HUES6 (cell line): ENCODE measurements around the gene ACOXL.
A peak's percentile ranks its signal among the peaks of the same experiment; 100 is the strongest.

ENCODE experiments used
- H3K27ac ChIP-seq: 2 replicates; pipeline ENCODE4 v1.7.0; 2013; ENCODE audit warnings: low read depth, mild to moderate bottlenecking, low read length, inconsistent platforms
- H3K27me3 ChIP-seq: 2 replicates; pipeline ENCODE4 v1.6.1; 2013; ENCODE audit warnings: low read length; ENCODE audit not compliant: control insufficient read depth, insufficient read depth
- H3K36me3 ChIP-seq: 2 replicates; pipeline ENCODE4 v1.6.1; 2013; ENCODE audit warnings: low read length; ENCODE audit not compliant: control insufficient read depth, insufficient read depth
- H3K4me1 ChIP-seq: 2 replicates; pipeline ENCODE4 v1.6.1; 2013; ENCODE audit warnings: low read length; ENCODE audit not compliant: control insufficient read depth, insufficient read depth
- H3K4me3 ChIP-seq: 2 replicates; pipeline ENCODE4 v1.5.1; 2013; ENCODE audit warnings: low read depth, low read length
- H3K9ac ChIP-seq: one replicate; pipeline ENCODE4 v1.6.1; 2013; ENCODE audit warnings: mild to moderate bottlenecking, low read length
- H3K9me3 ChIP-seq: 2 replicates; pipeline ENCODE4 v1.6.1; 2013; ENCODE audit warnings: low read depth, low read length; ENCODE audit not compliant: control insufficient read depth, insufficient read depth

ACOXL gene

DNA sequence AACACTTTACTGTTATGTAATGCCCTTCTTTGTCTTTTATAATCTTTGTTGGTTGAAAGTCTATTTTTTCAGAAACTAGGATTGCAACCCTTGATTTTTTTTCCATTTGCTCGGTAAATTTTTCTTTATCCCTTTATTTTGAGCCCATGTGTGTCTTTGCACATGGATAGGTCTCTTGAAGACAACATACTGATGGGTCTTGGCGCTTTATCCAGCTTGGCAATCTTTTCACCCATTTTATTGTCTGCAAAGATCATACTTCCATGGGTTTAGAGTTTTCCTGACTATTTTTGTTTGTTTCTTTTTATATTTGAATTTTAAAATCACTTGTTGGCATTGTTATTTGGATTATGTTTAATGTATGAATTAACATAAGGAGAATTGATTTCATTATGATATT lies 27.0 kb downstream of the ACOXL start:
- H3K27ac ChIP-seq = no peak overlapping the region
- H3K9me3 ChIP-seq = peaks cover 30% of the 10 kb centered on the region
- H3K4me3 ChIP-seq = no peak overlapping the region
- H3K4me1 ChIP-seq = peaks cover 7% of the 10 kb centered on the region
- H3K27me3 ChIP-seq = no peaks in the 10 kb centered on the region
- H3K36me3 ChIP-seq = no peaks in the 10 kb centered on the region
- no peak overlapping the region for H3K9ac ChIP-seq

GRCh38 chr2:110764931-110765330 lies 32.6 kb downstream of the ACOXL start:
- no peaks in the 10 kb centered on the region for H3K27me3 ChIP-seq
- no peak overlapping the region for H3K4me3 ChIP-seq

DNA sequence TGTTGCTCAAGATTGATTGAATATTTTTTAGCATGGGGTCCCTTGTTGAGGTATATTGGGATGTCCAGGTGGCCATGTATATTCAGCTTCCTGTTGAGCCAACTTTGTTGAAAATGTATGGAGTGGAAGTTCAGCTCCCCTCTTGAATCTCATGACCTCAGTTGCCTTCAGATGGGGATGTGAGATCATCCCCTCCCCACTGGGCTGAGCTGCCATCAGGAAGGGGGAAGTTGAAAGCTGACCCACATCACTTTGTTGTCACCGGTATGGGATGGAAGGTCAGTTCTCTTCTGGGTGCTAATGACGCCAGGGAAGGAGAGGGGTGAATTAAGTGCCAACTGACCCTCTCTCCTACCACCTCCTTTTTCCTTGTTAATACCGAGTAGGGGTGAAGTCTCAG lies 33.9 kb downstream of the ACOXL start:
- H3K9ac ChIP-seq = no peak overlapping the region
- H3K36me3 ChIP-seq = no peaks in the 10 kb centered on the region
- no peak overlapping the region for H3K27ac ChIP-seq
- H3K27me3 ChIP-seq = no peaks in the 10 kb centered on the region
- H3K4me3 ChIP-seq = no peak overlapping the region
- peaks cover 34% of the 10 kb centered on the region for H3K4me1 ChIP-seq
- H3K9me3 ChIP-seq = peaks cover 13% of the 10 kb centered on the region

More at GRCh38 chr2:110764931-110765330, 32.6 kb downstream of the ACOXL start:
- no peaks in the 10 kb centered on the region for H3K36me3 ChIP-seq
- peaks cover 16% of the 10 kb centered on the region for H3K9me3 ChIP-seq
- no peak overlapping the region for H3K9ac ChIP-seq
- no peak overlapping the region for H3K27ac ChIP-seq
- peaks cover 20% of the 10 kb centered on the region for H3K4me1 ChIP-seq

DNA sequence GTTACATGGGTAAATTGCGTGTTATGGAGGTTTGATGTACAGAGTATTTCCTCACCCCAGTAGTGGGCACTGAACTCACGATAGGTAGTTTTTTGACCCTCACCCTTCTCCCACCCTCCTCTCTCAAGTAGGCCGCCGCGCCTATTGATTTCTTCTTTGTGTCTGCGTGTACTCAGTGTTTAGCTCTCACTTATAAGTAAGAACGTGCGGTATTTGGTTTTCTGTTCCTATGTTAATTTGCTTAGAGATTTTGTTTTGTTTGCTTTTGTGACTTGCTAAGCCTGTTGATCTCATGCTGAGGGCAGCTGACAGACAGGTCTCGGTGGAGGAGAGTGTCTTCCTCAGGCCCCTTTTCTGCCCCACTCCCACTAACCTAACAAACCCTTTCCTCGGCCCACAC lies 36.2 kb downstream of the ACOXL start:
- peaks cover 57% of the 10 kb centered on the region for H3K4me1 ChIP-seq
- peaks cover 5% of the 10 kb centered on the region for H3K9me3 ChIP-seq
- H3K4me3 ChIP-seq = no peak overlapping the region
- no peak overlapping the region for H3K9ac ChIP-seq
- no peaks in the 10 kb centered on the region for H3K36me3 ChIP-seq
- no peaks in the 10 kb centered on the region for H3K27me3 ChIP-seq
- H3K27ac ChIP-seq = no peak overlapping the region

DNA sequence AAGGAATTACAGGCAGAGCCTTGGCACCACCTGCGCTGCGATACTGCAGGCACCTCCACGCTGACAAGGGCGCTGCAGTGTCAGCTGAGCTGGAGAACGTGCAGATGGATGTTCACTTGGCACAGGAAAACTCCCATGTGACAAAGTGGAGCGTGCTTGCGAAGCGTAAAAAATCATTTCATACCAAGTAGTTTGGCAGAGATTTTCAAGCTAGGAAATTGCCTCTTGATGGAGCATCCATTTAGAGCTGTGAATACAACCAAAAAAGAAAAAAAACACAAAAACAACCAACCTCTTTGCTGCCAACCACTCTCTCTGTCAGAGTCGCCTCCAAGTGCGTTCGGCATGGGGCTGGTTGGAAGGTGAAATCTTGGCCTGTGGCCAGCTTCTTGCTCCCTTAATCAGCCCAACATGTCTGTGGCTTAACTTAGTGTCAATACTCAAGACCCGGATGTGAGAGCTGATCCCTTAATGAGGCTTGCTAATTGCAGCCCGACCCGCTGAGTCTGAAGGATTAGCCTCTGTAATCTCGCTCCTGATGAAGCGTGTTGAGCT lies 38.1 kb downstream of the ACOXL start:
- Histone ChIP-seq H3K27ac (no peak overlapping the region), H3K27me3 (no peaks in the 10 kb centered on the region), H3K4me3 (no peak overlapping the region), H3K9me3 (peaks cover 5% of the 10 kb centered on the region), H3K4me1 (peaks cover 57% of the 10 kb centered on the region), H3K9ac (no peak overlapping the region), H3K36me3 (no peaks in the 10 kb centered on the region)

- no peaks in the 10 kb centered on the region for H3K36me3 ChIP-seq
- H3K27me3 ChIP-seq = no peaks in the 10 kb centered on the region
- no peak overlapping the region for H3K27ac ChIP-seq
- H3K4me3 ChIP-seq = no peak overlapping the region
- peaks cover 4% of the 10 kb centered on the region for H3K9me3 ChIP-seq
- peaks cover 57% of the 10 kb centered on the region for H3K4me1 ChIP-seq
- no peak overlapping the region for H3K9ac ChIP-seq
These were observed 38.6 kb downstream of the ACOXL start for GRCh38 chr2:110770959-110771431.

GRCh38 chr2:110771547-110772382 lies 39.4 kb downstream of the ACOXL start:
- Histone ChIP-seq H3K27ac (no peak overlapping the region), H3K27me3 (no peaks in the 10 kb centered on the region), H3K9ac (no peak overlapping the region)

DNA sequence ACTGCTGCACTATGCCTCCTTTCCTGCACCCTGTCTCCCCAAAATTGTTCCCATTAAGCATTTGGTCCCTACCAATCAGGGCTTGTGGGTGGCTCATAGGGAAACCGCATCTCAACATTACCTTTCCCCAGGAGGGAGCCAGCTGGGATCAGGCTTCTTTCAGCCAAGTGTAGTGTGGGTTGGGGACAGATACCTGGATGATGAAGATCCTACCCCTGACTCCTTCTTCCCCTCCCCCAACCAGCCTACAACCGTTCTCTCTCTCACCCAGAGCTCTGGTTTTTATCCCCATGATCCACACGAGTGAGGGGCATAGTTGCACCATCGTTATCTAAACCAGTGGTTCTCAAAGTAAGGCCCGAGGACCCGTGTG lies 40.0 kb downstream of the ACOXL start:
- Histone ChIP-seq H3K4me3 (peak overlapping the region; percentile 14; the same call in 1 of the 2 replicates), H3K36me3 (no peaks in the 10 kb centered on the region), H3K9me3 (no peaks in the 10 kb centered on the region), H3K27ac (no peak overlapping the region), H3K27me3 (no peaks in the 10 kb centered on the region), H3K4me1 (peaks cover 53% of the 10 kb centered on the region), H3K9ac (no peak overlapping the region)

More at GRCh38 chr2:110771547-110772382, 39.4 kb downstream of the ACOXL start:
- Histone ChIP-seq H3K4me1 (peaks cover 57% of the 10 kb centered on the region), H3K4me3 (peak overlapping the region; percentile 14; the same call in 1 of the 2 replicates), H3K9me3 (no peaks in the 10 kb centered on the region), H3K36me3 (no peaks in the 10 kb centered on the region)

- Histone ChIP-seq H3K27ac (no peak overlapping the region), H3K4me1 (peaks cover 47% of the 10 kb centered on the region), H3K9ac (no peak overlapping the region), H3K9me3 (no peaks in the 10 kb centered on the region), H3K36me3 (no peaks in the 10 kb centered on the region), H3K4me3 (no peak overlapping the region), H3K27me3 (no peaks in the 10 kb centered on the region)
These were observed 41.1 kb downstream of the ACOXL start for GRCh38 chr2:110773401-110773921.

- Histone ChIP-seq H3K4me1 (peaks cover 38% of the 10 kb centered on the region), H3K4me3 (no peak overlapping the region), H3K36me3 (no peaks in the 10 kb centered on the region), H3K9ac (no peak overlapping the region), H3K9me3 (no peaks in the 10 kb centered on the region), H3K27ac (no peak overlapping the region), H3K27me3 (no peaks in the 10 kb centered on the region)
These were observed 42.3 kb downstream of the ACOXL start for GRCh38 chr2:110774701-110775100.
